Activated CD8-positive, alpha-beta memory T cell treated with anti-CD3 and anti-CD28 coated beads, Interleukin-2, amount 50 U/mL, for 4 hours (primary cell): ENCODE measurements around the gene ANKMY1.

Source experiments
- DNase-seq: peaks from one replicate; pipeline ENCODE4 v3.0.0-alpha.2; 2020

The ANKMY1 gene

GRCh38 chr2:240442891-240443715, 114.7 kb downstream of the ANKMY1 start:
- DNase-seq, result no peak

DNA sequence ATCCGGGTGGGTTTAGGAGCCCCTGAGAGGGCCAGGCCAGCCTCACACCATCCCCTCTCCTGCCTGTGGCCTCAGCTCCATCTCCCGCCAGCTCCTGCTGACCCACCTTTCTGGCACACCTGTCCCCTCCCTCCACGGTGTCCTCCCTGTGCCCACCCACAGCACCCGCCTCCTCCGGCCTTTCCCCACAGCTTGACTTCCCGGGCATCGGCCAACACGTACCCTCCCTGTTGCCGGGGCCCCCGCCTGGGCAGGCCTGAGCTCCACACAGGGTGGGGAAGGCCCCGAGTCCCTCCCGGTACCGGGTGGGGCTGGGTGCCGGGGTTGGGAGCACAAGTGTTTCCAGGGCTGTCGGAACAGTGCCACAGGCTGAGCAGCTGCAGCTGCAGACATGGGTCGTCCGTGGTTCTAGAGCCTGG, 115.8 kb downstream of the ANKMY1 start:
- no peak for DNase-seq

DNA sequence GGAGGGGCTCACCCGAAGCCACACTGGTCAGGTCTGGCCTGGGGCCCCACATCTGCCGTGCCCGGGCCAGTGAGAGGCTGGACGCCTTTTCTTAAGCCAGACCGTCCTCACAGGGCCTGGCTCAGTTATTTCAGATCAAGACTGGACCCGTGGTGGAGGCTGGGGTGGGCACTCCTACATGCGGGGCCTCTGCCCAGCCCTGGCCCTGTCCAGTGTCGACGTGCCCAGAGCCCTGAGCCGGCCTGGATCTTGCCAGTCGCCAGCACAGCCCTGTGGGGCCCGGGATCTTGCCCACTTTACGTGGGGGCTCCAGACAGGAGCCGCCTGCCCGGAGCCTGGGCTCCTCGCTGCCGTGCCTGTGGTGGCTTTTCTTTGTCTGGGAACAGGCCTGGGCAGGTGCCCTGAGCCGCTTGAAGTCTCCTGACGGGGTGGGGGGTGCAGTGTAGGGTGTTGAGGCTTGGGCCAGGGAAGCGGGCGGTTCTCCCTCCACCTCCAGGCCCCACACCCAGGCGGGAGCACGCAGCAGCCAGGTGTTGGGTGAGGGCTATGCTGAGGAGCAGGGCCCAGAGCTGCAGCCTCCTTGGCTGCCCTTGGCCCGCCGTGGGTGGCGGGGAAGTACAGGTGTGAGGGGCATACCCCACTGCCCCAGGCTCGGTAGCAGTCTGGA, 116.3 kb downstream of the ANKMY1 start:
- DNase-seq, result no peak

DNA sequence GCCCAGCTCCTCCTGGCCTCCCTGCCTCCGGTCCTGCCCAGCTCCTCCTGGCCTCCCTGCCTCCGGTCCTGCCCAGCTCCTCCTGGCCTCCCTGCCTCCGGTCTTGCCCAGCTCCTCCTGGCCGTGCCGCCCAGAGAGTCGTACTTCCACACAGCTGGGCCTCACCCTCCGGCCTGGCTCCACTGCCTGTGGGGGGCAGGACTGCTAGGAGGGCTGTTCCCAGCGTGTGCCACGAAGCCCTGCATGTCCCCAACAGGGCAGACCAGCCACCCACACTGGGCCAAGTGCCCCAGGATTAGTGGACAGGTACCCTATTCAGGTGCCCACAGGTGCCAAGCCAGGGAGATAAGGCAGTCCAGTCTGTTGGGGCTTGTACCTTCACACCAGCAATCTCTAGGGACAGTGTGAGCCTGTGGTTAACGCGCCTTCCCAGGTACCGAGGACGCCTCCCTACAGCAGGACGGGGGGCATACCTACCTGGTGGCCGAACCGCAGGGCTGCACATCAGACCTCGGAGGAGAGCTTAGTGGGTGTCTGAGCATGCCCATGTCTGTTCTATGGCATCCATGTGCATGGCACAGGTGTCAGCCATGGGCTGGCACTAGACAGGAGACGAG, 117.0 kb downstream of the ANKMY1 start:
- no peak for DNase-seq

DNA sequence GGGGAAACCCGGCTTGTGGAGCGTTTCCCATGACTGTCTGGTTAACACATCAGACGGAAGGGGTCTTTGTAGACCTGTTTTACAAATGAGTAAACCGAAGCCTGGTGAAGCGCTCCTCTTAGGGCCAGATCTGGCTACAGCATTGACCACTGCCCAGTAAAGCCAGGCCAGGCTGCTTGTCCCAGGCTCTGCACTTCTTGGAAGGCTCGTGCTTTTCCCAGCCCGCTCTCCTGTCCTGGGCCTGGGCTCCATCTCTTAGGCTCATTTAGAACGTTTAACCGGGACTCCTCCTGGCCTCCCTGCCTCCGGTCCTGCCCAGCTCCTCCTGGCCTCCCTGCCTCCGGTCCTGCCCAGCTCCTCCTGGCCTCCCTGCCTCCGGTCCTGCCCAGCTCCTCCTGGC, 117.5 kb downstream of the ANKMY1 start:
- DNase-seq, result no peak

GRCh38 chr2:240439698-240440151, 118.1 kb downstream of the ANKMY1 start:
- no peak for DNase-seq

- no peak for DNase-seq
Observed at GRCh38 chr2:240438810-240439697, 118.7 kb downstream of the ANKMY1 start.

DNA sequence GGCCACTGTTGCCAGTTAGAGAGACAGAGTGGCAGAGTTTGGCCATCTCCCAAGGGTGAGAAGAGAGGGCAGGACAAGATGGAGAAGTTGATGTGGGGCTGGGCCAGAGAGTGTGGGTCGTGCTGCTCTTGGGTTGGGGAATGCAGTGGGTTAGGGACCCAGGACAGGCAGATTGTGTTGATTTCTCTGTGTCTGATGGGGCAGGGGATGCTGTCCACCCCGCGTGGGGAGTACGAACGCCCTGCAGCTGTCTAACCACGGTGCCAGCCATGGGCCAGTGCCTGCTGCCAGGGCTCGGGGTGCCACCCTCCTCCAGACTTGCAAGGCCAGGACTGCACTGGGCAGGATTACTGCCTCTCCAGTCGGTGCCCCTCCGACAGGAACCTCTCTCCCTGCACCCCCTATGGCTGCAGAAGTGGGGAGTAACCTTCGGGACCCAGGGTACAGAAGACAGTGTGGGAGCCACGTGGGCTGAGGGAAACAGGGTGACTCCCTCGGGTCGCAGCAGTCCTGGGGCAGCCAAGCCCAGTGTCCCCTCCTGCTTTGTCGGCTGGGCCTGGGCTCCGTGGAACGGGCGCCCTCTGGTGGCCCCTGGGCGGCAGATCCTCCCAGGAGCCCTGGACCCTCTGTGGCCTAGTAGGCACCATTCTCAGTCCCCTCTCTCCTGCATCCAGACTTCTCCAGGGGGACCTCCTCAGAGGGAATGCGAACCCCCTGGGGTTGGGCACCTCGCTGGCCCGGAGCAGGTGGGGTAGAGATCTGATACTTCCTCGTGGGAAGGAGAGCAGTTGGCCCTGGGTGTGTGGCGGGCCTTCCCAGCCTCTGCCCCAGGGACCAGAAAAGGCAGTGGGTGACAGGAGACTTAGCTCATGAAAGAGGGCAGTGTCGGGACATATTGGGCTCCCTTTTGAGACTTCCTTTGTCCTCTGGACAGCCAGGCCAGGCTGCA, 119.7 kb downstream of the ANKMY1 start:
- peak; percentile 69 for DNase-seq

GRCh38 chr2:240437551-240437860, 120.3 kb downstream of the ANKMY1 start:
- no peak for DNase-seq

DNA sequence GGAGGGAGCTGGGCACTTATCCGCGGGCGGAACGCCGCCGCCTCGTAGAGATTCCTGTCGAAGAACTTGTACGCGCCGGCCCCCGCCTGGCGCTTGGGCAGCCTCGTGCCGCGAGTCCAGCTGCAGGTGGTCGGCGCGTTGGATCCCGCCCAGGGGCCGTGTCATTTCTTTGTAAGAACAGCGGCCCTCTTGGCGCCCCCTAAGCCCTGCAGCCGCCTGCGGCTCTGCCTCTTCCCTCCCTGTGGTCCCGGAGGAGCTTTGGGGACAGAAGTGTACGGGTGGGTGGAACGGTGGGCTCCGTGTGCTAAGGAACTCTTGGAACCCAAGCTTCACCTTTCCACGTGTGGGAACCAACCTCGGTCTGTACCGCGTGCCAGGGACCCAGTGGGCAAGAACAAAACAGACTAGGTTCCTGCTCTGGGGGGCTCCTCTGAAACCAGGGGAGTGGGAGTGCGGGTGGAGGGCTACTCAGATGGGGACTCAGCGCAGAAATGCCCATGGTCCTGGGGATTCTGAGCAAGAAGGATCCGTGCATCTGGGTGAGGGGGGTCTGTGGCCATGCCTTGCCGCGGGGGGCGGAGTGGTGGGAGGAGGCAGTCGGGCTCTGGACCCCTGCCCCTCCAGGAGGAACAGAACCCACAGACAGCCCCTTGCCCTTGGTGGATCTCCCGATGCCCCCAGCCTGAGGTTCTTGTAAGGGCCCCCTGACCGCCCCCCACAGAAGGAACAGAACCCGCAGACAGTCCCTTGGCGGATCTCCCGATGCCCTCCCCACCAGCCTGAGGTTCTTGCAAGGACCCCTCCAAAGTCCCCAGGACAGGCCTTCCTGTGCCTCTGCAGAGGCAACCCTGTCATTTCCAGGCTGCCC, 120.9 kb downstream of the ANKMY1 start:
- DNase-seq, result no peak

DNA sequence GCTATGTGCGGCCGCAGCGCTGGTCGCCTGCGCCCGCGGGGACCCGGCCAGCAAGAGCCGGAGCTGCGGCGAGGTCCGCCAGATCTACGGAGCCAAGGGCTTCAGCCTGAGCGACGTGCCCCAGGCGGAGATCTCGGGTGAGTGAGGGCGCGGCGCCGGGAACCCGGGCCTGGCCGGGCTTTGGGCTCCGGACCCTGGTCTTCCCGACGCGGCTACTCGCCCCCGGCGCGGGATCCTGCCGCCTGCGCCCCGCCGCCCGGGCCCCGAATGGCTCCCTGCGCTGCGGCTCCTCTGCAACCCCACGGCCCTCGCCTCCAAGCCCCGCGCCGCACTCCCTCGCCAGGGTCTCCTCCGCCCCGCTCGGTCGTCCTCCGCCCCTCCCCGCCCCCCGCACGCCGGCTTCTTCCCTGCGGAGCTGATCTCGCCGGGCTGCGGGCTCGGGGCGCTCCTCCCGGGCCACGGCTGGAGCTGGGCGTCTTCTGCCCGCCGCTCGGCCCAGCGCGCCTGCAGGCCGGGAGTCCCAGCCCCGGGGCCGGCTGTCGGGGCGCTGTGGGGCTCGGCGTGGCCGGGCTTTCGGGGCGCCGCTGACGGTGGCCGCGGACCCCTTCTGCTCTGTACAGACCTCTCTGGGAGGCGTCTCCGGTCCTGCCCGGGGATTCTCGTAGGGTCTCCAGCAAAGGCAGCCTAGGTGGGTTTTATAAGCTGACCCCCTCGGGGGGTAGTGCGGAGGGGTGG, 121.7 kb downstream of the ANKMY1 start:
- no peak for DNase-seq

- DNase-seq, result peak; percentile 54
Observed at GRCh38 chr2:240435457-240435947, 122.3 kb downstream of the ANKMY1 start, which contains the start of gene GPC1. Gene GPC1, plus strand, starts transcription at chr2:240435663. Its CDS starts 256 bp downstream, at chr2:240435919.

GRCh38 chr2:240434728-240435456, 122.9 kb downstream of the ANKMY1 start:
- peak; percentile 92 for DNase-seq

DNA sequence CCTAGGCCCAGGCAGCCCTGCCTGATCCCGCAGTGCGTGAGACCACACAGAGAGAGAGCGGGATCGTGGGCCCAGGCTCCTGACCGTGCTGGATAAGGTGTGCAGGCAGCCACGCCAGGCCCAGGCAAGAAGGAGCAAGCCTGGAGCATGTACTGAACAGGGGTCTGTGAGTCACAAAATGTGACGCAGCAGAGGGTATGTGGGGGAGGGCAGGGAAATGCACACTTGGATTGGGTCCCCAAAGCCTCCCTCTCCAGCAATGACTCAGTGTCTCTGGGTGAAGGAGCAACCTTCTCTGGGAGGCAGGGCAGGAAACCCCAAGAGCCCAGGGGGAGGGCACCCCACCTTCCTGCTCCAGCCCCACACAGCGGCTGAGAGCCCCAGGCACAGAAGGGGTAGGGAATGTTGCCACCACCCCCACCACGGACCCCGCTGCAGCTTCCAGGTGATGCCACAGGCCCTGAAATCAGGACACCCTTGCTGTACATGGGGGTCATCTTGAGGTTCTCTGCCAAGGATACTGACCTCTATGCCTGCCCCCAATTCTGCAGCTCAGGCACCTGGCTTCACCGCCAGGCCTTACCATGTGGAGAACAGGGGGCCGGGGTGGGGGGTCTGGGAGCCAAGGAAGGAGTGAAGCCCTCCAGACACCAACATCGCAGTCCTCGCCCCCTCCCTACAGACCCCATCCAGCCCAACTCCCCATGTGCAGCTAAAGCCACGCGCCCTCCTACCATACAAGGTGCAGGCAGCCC, 123.6 kb downstream of the ANKMY1 start:
- DNase-seq, result peak; percentile 20

DNA sequence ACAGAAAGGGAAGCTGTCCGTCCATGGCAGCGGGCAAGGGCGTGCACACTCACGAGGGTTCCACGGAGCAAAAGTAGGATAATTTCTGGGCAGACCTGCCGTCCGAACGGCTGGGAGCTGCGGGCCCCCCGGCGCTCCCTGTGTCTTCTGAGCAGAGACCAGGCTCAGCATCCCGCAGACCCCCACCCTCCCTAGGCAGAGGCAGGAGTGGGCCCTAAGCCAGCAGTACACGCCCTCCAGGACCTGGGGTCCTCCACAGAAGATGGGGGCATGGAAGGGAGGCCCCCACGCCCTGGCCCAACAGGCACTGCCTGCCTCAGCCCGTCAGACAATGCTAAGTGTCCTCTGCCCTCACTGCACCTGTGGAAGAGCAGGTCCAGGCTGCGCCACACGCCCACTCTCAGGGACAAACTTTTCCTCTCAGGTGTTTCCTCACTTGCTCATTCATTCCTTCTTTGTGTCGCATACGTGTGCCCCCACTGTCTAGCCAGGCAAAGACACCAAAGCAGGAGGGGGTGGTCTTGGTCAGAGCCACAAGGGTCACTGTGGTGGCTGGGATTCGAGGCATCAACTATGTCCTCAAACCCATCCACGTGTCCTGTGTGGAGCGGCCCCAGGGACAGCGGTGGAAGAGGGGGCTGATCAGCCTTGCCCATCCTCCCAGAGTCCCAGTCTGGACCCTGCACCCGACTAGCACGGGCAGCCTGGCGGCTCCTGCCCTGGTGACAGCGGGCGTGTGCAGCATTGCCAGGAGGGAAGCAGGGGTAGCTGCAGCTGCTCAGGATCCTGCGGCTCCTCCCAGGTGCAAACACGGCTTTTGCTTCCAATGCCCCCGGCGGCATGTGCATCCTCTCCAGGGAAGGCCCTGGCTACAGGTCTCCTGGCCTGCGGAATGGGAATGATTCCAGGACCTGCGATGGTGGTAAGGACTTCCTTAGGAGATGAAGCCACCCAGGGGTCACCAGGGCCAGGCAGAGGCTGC, 124.7 kb downstream of the ANKMY1 start:
- DNase-seq, result peak; percentile 14

DNA sequence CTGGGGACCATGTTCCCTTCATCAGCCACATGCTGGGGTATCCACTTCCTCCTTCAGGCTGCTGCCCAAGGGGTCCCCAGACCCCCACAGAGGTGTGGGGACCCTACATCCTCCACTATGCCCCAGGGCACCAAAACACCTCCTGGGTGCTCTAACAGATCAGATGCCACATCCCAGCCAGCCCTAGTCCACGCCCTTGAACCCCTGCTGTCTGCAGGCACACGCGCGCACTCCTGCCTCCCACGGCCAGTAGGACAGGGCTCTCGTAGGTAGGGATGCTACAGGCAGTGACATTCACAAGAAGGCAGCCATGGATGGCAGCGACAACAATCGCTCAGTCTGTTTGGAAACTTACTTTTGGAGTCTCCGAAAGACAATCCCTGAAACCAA, 125.4 kb downstream of the ANKMY1 start:
- peak; percentile 9 for DNase-seq
